Activated CD4-positive, alpha-beta T cell treated with anti-CD3 and anti-CD28 coated beads for 24 hours (primary cell): Measurements from ENCODE around the gene PCGF3.
"Not testable (repeated sequence)": the region's sequence is repeated elsewhere in the genome, so short reads cannot be mapped to it uniquely, and the experiment has no call there.

Source experiments
- DNase-seq, 2 donors: peaks; one replicate each; pipeline ENCODE4 v3.0.0-alpha.2; 2020; ENCODE audit warnings: low read depth in 2 of 2

PCGF3 gene

DNA sequence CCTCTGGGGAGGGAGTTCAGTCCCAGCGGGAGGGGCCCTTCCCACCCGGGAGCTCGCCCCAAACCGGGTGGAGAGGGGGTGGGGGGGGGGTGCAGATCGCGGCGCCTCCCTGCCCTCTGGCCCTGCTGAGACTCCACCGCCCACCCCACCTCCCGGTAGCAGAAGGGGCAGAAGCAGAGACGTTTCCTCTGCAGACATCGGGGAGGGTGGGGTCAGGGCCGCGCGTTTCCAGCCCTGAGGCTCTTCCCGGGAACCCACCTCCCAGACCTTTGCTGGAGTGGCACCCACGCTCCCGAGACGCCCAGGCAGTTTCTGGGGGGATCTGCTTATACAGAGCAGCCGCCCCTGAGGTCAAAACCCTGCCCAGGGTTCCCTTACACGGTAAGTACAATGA is 90.1 kb downstream of the PCGF3 start:
- no peak for DNase-seq

DNA sequence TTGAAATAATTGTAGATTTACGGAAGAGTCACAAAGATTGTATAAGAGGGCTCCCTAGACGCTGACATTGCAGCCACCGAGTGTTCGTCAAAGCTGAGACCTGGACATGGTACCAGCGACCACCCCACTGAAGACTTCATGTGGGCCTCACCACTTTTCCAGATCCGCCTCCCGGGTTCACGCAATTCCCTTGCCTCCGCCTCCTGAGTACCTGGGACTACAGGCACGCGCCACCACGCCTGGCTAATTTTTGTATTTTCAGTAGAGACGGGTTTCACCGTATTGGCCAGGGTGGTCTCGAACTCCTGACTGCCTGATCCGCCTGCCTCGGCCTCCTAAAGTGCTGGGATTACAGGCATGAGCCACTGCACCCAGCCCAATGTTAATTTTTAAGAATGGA is 90.6 kb downstream of the PCGF3 start:
- no peak for DNase-seq

DNA sequence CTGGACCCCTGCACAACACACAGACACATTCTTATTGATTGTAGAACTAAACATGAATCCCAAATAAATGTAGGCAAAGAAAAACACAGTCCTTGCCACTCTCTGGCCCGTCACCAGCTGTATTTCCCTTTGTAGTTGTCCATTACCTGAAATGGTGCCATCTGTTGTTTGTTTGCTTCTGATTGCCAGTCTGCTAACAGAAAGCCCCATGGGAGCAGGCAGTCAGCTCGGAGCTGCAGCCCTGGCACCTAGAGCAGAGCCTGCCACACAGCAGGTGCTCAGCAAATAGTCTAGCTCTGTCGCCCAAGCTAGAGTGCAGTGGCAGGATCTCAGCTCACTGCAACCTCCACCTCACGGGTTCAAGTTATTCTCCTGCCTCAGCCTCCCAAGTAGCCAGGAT is 91.4 kb downstream of the PCGF3 start:
- DNase-seq = no peak

DNA sequence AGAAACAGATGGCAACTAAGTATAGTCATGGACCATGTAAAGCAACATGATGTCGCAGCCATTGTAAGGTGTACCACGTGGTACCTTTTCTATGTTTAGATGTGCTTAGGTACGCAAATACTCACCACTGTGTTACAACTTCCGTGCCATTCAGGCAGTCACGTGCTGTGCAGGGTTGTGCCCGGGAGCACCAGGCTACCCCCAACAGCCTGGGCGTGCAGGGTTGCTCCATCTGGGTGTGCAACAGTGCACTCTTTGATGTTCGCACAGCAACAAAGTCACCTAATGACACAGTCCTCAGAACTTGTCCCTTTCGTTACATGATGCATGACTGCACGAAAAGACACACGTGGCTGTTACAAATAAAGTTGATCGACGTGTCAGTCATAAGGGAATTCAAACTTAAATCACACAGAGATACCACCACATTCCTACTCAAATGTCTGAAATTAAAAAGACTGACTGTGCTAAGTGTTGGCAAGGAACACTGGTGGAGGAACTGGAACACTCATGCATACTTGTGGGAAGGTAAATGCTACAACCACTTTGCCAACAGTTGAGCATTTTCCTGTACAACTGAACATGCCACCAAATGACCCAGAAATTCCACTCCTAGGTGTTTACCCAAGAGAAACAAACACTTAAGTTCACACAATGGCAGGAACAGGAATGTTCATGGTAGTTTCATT is 95.9 kb downstream of the PCGF3 start:
- no peak for DNase-seq

DNA sequence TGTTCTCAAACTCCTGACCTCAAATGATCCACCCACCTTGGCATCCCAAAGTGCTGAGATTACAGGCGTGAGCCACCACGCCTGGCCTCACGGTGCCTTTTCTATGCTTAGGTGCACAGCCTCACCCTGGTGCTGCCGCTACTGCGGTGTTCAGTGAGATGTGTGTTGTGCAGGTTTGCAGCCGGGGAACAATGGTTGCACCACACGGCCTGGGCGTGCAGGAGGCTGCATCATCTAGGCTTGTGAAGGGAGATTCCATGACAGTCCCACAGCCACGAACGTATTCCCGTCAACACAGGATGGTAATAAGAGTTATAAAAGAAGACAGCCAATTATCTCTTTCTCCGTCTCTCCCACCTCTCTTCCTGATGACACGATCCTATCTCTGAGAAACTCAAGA is 98.3 kb downstream of the PCGF3 start:
- no peak for DNase-seq

DNA sequence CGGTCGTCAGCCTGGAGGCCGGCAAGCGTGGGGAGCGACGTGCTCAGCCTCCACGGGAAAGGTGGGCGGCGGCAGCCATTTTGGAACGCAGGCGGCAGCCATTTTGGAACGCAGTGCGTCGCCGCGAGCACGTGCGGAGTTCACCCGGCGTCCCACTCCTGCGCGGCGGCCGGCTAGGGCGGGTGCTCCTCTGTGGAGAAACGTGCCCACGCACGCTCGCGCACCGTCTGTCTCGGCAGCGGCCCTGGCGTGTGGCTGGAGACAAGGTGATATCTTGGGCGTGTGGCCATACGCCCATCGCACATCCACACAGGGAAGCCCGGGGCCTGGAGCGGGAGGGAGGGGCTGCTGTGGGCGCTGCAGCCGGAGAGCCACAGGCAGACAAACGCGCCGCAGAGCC is 99.2 kb downstream of the PCGF3 start:
- DNase-seq = no peak

DNA sequence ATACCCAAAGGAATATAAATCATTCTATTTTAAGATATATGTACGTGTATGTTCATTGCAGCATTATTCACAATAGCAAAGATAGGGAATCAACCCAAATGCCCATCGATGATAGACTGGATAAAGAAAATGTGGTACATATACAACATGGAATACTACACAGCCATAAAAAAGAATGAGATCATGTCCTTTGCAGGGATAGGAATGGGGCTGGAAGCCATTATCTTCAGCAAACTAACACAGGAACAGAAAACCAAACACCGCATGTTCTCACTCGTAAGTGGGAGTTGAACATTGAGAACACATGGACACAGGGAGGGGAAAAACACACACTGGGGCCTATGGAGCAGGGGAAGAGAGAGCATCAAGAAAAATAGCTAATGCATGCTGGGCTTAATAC is 101.3 kb downstream of the PCGF3 start:
- DNase-seq = not testable (repeated sequence)

DNA sequence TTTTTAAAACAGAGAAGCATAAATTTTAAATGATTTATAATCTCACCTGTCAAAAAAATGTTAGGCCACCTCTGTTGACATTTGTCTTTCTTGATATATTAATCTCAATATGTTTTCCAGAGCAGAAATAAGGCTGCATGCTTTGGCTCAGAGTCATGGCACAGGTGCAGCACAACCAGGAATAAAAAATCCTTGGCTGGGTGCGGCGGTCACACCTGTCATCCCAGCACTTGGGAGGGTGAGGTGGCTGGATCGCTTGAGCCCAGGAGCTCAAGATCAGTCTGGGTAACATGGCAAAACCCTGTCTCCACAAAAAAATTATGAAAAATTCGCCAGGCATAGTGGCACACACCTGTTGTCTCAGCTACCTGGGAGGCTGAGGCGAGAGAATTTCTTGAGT is 102.2 kb downstream of the PCGF3 start:
- DNase-seq = no peak

DNA sequence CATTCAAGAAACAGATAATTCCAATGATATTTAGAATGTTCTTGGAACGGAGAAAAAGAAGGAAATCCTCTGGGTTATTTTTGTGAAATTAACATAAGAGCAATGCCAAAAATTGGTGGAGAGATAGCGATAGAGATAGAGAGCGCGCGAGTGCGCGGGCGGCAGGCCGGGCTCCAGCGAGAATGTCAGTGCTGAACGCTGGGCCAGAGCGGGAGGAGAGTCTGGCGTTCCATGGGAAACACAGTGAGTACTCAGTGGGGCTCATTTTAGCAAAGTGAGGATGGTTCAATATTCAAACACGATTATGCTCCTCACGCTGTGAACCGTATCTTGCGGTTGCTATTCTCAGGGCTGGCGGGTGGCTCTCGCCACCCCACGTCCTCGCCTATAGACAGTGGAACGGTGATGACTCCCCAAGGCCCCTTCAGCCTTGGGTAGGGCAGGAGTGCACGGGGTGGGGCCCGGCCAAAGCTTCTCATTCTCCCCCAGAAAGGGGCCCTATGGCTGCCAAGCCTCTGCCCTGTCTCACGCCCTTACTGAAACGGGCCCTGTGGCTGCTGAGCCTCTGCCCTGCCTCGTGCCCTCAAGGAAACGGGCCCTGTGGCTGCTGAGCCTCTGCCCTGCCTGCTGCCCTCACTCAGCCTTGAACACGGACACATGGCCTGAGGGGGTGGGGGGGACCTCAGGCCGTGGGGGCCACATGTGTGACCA is 103.4 kb downstream of the PCGF3 start:
- DNase-seq = no peak

DNA sequence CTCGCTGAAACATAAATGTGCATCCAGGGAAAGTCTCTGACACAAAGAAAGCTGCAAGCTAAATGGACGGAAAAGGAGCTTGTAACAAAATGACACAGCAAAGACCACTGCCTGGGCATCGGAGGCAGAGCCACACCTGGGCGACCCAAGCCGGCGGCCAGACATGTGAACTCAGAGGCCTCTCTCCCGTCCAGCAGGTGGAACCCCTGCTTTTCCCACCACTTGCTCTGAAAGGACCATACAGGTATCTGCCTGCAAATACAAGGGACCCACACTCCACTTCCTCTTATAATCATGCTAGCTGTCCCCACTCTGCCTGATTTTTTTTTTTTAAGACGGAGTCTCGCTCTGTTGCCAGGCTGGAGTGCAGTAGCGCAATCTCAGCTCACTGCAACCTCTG is 108.3 kb downstream of the PCGF3 start:
- DNase-seq = no peak

DNA sequence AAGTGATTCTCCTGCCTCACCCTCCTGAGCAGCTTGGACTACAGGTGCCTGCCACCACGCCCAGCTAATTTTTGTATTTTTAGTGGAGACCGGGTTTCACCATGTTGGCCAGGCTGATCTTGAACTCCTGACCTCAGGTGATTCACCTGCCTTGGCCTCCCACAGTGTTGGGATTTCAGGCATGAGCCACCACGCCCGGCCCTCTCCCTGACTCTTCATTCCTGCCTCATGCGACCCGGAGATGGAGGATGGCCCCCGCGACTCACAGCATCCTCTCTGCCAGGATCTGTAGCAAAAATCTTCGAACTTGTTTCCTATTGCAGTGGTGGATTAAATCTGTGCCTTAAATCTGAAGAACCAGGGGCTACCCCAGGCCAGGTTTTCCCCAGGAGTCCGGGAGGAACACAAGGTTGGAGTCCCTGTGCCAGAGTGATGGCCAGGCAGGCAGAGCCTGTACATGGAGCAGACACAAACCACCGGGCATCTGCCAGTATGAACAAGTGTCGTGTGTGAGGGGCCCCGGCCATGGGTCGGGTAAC is 108.7 kb downstream of the PCGF3 start:
- no peak for DNase-seq

DNA sequence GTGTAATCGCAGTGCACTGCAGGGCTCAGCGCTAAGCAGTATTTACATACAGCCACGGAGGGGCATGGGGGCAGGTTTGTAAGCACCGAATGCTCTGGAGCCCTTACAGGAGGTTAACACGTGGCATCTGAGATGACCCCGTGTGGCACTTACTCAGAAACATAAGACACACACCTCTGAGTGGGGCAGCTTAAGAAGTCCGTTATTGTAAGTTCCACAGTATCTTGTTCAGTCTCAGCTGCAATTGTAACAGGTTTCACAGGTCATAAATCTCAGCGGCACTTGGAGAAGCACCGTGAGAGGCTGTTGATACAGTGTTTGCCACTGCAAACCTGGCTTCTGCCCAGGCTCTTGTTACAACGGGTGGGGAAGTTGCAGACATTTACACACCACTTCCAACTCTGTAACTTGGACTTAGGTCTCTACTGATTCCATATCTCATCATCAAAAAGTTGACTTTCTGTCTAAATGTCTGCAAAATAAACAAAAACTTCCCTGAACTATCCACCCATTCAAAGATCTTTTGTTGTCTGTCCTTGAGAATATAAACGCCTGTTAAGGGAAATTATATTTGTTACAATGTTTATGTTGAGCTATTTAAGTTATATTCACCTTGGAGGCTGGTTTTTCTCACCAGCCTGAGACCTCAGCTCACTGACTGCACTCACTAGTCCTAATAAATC is 110.0 kb downstream of the PCGF3 start:
- no peak for DNase-seq

DNA sequence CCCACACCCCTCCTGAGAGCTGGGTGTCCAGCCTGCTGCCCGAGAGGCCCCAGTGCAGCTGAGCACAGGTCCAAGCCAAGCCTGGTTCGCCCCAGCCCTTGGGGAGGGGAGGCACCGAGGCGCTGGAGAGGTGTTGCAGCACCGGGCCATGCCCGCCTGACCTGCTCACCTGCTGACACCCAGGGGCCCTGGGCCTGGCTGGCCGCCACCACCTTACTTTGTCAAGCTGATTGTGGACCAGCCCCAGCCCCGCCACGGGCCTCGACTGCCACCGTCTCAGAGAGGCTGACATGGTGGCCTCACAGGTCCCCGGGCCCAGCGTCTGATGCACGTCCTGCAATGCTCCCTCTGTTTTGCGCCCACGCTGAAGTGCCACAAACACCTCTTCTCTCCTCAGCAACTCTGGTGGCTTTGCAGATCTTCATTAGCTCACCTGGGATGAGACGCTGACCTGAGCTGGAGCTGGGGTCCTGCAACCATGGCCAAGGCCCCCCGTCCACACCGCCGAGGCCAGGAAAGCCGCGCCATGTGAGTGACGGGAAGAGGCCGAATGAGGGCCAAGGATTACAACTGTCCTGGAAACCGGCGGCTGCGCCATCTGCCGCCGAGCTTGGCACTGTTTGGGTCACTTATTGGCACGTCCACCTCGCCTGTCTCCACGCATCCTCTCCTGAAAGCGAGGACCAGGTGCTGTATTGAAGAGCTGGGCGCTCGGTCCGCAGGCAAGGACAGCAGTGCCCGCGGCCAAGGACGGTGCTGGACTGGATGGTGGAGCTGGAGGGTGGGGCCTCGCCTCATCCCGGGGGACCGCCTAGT is 112.7 kb downstream of the PCGF3 start:
- no peak for DNase-seq

DNA sequence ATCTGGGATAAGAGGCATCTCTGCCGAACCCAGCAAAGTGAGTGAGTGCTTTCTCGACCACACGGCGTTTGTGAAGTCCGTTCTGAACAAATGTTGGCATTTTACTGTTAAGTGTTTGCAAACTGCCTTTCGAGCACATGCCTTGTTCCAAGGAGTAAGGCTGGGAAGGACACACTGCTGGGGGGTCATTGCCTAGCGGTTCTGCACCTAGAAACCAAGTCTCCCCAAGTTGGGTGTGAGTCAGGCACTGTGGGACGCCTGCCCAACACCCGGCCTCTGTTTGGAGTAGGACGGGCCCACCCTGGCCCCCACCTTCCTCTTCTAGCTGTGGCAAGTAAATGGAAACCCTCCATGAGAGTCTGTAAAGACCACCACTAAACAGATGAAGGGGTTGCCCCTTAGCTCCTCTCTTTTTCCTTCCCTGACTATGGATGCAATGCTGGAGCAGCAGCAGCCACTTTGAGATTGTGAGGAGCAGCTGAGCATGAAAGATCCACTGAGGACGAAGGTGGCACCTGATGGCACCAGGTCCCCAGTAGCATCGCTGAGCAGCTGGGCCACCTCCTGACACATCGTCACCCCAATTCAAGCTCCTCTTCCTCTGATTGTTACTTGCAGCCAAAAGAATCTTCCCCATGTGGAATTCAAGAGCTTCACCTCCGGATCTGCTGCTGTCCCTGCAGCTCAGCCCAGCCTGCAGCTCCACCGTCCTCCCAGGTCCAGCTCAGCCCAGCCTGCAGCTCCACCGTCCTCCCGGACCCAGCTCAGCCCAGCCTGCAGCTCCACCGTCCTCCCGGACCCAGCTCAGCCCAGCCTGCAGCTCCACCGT is 114.0 kb downstream of the PCGF3 start:
- no peak for DNase-seq
